HCEC 1CT (cell line): Measurements from ENCODE around the gene DUXA.
"Not testable (repeated sequence)": the region's sequence is repeated elsewhere in the genome, so short reads cannot be mapped to it uniquely, and the experiment has no call there.

Experiments
- DNase-seq: peaks from one replicate; pipeline ENCODE4 v3.0.0-alpha.2; 2017

The DUXA gene

GRCh38 chr19:57167385-57167784, at the start of gene DUXA:
Gene DUXA, minus strand, starts transcription at chr19:57167485. Its CDS starts 42 bp downstream, at chr19:57167443.
- DNase-seq: no peak

GRCh38 chr19:57212109-57212508, 44.8 kb upstream of the DUXA start:
- no peak for DNase-seq

- DNase-seq: no peak
Observed at GRCh38 chr19:57210381-57210780, 43.1 kb upstream of the DUXA start.

DNA sequence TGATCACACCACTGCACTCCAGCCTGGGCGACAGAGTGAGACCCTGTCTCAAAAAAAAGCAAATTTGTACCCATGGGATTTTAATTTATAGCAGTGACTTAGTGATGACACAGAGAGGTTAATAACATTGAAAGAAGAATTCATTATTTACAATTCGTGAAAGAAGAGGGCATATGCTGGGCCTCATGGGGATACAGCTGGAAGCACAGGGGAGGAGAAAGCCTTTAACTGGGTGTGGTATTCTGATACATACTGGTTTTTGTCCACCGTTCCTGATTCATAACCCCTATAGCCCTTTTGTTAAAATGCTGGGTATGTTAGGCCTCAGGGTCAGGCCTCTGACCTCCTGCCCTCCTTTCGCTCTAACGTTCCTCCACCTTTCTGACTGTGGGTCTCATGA, 34.9 kb upstream of the DUXA start:
- DNase-seq: no peak

- not testable (repeated sequence) for DNase-seq
Observed at GRCh38 chr19:57197874-57198273, 30.6 kb upstream of the DUXA start.

DNA sequence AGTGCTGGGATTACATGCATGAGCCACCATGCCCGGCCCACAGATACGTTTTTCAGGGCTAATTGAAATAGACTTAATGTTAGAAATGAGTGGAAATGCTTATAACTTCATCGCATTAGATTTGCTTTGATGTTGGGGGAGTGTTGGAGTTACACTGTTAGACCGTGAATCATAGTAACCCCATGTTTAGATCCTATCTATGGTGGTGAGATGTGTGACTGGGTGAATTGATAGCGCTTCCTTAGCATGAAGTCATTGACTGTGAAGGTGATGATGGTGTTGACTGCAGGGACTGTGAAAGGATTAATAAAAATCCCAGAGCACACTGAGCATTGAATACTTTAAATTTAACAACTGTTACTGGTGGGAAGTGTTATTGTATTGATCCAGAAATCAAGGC, 25.7 kb upstream of the DUXA start:
- no peak for DNase-seq

GRCh38 chr19:57192077-57192420, 24.8 kb upstream of the DUXA start:
- no peak for DNase-seq

DNA sequence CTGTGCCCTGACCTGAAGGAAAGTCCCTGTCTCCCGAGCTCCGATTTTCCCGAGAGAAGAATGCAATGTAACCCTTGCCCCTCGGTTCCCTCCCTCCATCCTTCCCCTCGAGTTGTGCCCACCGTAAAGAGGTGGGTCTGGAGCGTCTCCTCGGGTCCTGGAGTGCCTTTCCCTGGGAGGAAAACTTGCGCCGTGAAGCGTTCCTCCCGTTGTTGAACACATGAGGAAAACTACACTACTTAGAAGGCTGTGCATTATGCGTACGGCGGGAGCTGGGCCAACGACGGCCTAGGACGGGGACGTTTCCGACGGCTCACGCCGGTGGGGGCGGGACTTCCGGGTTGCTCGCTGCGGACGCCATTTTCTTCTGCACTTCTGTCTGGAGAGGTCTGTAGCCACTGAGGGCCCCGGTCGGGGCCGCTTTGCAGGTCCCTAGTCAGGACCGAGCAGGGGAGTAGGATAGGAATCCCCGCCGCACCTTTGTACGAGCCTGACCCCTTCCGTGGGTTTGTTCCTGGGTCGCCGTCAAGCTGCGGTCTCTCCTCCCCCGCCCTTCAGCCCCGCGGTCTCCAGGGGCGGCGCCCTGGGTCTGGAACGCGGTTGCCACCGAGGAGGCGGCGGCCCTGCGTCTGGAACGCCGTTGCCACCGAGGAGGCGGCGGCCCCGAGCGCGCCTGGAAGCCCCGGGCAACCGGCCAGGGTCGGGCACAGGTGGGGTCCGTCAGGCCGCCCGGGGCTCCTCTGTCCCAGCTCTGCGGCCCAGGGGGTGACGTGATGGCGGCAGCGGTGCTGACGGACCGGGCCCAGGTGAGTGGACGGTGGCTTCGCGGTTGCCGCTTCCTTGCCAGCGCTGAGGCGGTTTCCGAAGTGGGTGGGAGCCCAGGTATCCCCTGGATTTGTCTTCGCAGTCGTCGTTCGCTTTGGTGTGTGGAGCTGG, 24.1 kb upstream of the DUXA start, which contains the start of gene ZNF264:
Gene ZNF264 (plus strand): TSS at position 360 of the 936 bp plus-strand sequence. CDS start 414 bp downstream, at position 774.
- peak; percentile 87 for DNase-seq

DNA sequence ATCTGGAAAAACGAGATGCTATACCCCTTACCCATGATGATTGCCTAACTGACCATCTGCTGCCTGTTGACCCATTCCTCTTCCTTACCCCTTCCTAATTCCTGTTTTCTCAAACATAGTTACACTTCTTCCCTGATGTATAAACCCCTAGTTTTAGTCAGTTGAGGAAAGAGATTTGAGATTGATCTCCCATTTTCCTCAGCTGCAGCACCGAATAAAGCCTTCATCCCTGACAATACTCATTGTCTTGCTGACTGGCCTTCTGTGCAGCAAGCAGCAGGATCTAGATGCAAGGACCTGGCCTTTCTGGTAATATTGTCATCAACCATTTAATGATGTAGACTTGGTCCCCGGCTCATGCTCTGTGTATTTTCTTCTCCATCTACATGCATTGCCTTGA, 23.0 kb upstream of the DUXA start:
- DNase-seq: no peak

- no peak for DNase-seq
Observed at GRCh38 chr19:57171551-57172081, 4.3 kb upstream of the DUXA start.

DNA sequence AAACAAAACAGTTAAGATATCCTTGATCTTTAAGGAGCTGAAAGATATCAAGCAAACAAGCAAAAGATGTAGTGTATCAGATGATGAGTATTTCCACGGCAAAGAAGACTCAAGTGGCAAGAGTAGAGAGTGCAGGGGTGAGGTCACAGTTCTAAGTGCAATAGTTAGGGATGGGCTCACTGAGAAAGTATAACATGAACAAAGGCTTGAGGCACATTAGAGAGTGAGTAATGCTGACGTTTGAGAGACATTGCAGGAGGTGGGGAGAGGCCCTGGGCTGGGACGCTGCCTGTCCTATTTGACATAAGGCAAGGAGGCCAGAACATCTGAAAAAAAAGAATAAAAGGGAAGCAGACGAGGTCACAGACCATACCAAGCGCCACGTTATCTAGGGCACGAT, 1.4 kb downstream of the DUXA start:
- DNase-seq: no peak

GRCh38 chr19:57161985-57162539, 5.2 kb downstream of the DUXA start:
- DNase-seq: no peak

DNA sequence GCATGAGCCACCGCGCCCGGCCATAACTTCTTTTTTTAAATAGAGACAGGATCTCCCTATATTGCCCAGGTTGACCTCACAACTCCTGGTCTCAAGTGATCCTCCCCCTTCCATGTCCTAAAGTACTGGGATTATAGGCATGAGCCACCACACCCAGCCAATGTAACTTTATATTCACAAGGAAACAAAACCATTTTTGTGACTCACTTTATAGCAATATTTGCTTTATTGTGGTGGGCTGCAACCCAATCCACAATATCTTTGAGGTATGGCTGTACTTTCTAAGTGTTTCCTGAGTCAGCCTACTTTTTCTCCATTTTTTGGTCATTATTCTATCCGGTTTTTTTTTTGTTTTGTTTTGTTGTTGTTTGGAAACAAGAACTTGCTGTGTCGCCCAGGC, 14.4 kb downstream of the DUXA start:
- DNase-seq: no peak

DNA sequence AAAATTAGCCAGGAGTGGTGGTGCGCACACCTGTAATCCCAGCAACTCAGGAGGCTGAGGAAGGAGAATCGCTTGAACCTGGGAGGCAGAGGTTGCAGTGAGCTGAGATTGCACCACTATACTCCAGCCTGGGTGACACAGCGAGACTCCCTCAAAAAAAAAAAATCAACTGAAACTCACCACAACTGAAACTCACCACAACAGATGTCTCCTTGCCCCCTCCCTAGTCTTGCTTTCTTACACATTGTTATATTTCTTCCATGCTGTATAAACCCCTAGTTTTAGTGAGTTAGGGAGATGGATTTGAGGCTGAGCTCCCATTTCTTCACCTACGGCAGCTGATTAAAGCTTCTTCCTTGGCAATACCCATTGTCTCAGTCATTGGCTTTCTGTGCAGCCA, 25.6 kb downstream of the DUXA start:
- DNase-seq: no peak

DNA sequence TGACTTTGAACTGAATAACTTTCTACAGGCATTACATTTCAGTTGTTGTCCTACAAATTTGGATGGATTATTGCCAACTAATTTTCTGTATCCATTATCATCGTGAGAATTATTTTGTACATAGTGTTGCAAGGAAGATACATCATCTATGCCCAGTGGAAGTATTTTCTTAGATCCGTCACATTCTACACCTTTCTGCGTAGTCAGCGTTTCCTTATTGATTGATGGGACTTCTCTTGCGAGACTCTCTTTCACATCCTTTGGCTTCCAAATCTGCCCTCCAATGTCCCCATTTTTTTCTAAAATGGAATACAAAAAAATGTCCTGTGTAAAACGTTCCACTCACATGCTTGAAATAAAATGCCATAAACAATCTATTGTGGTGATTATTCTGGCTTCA, 31.5 kb downstream of the DUXA start:
- DNase-seq: no peak

GRCh38 chr19:57127403-57127802, 39.9 kb downstream of the DUXA start:
- DNase-seq: not testable (repeated sequence)

- DNase-seq: no peak
Observed at GRCh38 chr19:57123882-57124281, 43.4 kb downstream of the DUXA start.

GRCh38 chr19:57118848-57119247, 48.4 kb downstream of the DUXA start:
- no peak for DNase-seq

DNA sequence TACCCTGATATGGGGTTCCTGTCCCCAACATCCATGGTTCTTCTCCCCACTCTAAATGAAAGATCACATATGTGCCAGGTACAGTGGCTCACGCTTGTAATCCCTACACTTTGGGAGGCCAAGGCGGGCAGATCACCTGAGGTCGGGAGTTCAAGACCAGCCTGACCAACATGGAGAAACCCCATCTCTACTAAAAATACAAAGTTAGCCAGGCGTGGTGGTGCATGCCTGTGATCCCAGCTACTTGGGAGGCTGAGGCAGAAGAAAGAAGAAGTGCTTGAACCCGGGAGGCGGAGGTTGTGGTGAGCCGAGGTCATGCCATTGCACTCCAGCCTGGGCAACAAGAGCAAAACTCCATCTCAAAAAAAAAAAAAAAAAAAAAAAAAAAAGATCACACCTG, 53.8 kb downstream of the DUXA start:
- not testable (repeated sequence) for DNase-seq

GRCh38 chr19:57111329-57111644, 56.0 kb downstream of the DUXA start:
- DNase-seq: no peak

GRCh38 chr19:57110592-57111328, 56.5 kb downstream of the DUXA start:
- no peak for DNase-seq

DNA sequence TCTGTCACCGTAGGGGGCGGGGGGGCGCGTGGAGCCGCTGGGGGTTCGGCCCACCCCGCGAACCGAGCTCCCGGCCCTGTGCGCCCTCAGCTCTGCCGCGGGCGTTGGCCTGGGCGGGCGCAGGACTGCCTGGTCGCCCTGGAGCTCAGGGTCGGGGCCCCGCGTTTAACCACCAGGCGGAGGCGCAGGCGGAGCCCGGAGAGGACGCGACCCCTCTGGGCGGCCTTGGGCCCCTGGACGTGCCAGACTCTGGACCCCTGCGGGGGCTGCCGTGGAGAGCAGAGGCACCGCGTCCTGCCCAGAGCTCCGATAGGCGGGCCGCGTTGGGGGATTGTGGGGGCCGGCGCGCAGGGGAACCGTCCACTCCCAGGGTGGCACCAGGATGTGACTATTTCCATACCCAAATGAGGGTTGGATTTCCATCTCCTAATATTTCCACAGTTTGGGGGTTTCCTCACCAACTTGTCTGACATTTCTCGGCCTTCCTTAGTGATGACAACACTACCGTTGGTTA, 60.5 kb downstream of the DUXA start:
- no peak for DNase-seq

DNA sequence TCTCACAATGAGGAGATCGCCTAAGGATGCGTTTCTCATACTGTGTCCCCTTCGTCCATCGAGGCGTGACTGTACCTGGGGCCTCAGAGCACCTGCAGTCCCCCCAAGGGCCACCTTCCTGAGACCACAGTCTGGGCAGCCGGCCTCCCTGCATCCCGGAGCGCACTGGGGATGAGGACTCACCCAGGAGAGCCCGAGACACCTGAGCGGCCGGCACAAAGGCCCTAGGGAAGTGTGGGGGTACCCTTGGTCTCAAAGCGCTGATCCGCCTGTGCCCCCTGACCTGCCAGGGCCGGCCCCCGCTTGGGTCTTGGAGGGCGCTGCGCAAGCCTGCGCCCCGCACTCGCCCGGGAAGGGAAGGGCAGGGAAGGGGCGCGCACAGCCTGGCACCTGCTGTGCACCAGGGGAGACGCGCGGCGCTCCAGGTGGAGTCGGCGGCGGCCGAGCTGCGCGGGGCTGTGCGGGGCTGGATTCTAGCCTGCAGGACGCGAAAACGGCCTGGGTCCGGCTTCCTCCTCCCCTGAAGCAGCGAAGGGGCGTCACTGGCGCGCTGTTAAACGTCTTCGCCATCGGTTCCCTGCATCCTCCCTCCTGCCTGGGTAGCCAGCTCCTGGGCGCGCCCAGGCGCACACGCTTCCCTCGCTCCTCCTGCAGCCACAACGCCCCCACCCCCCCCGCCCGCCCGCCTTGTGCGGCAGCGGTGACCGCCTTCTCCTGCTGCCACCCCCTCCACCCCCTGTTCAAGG, 61.1 kb downstream of the DUXA start:
- DNase-seq: no peak
